Measurements from ENCODE around the gene MELTF. TPM values are rescaled to one million over a fixed set of nuclear protein-coding genes. Genes with fewer than 3 reads are reported as not detected.

The MELTF gene
- total and polyA plus RNA-seq, 2 donors (not counting 1 experiment from before 2014, with no cell fraction given): 0.13 to 2.9 TPM

DNA sequence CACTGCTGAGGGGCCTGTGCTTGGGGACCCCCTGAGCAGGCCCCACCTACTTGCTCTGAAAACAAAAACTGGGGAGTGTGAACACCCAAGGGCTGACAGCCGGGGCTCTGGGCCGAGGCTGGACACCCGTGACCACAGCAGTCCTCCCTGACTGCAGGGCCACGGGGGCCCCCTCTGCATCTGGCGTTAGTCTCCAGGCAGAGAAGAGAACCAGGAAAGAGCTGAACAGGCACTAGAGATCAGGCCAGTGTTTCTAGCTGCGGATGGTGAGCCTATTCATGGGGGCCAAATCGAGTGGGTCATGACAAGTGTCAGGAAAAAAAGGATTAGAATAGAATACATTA is 17.1 kb downstream of the MELTF start:
- CTCF ChIA-PET: no interaction called here
- H3K9me3 Mint-ChIP-seq (ENCODE audit: insufficient read depth): no peaks in the 10 kb centered on the region
- ATAC-seq (ENCODE audit: low read depth): no peak
- Histone ChIP-seq H3K9ac (ENCODE audit: low read length) (no peak overlapping the region), H3K27me3 (replicated peaks in 1 of 4; ENCODE audit: control extremely low read depth in 1 of 4, control insufficient read depth in 3 of 4, insufficient read depth in 4 of 4, low read length in 3 of 4) (peaks cover 0 to 6% (median 3%) of the 10 kb centered on the region in 4 experiments), H3K4me3 (ENCODE audit: control extremely low read depth in 1 of 5, extremely low read depth in 1 of 5, insufficient read depth in 1 of 5, low read depth in 2 of 5, low read length in 4 of 5) (no peak overlapping the region), H3K36me3 (replicated peaks in 1 of 2; ENCODE audit: control extremely low read depth in 1 of 2, control insufficient read depth in 1 of 2, extremely low read depth in 1 of 2, insufficient read depth in 2 of 2, low read length in 1 of 2) (no peaks in the 10 kb centered on the region), H2AFZ (ENCODE audit: insufficient read depth, low read depth, low read length, poor library complexity, severe bottlenecking) (no peak overlapping the region), H3K79me2 (ENCODE audit: control insufficient read depth, insufficient read depth, low read length) (no peaks in the 10 kb centered on the region), H3K9me3 (ENCODE audit: control extremely low read depth in 1 of 3, control insufficient read depth in 2 of 3, insufficient read depth in 1 of 3, low read length in 2 of 3) (peaks cover 0 to 3% (median 0%) of the 10 kb centered on the region in 3 donors), H3K4me2 (replicated peaks; ENCODE audit: low read depth, low read length, poor library complexity, severe bottlenecking) (no peak overlapping the region), H4K20me1 (ENCODE audit: control insufficient read depth, insufficient read depth, low read length, poor library complexity, severe bottlenecking) (no peaks in the 10 kb centered on the region), H3K4me1 (ENCODE audit: control insufficient read depth in 2 of 2, insufficient read depth in 2 of 2, low read length in 2 of 2) (no peaks in the 10 kb centered on the region), H3K27ac (ENCODE audit: low read length in 2 of 2) (no peak overlapping the region)
- peaks cover 10% of the 10 kb centered on the region for H3K27me3 Mint-ChIP-seq
- DNase-seq: no peak
- WGBS (ENCODE audit: insufficient coverage): 88% methylated on average over 5 of the region's 7 CpGs
- no peaks in the 10 kb centered on the region for H3K4me1 Mint-ChIP-seq
- intact Hi-C loops (cut with micrococcal nuclease): no loop called here
- no peak for TF ChIP-seq EZH2 (IDR thresholded peaks at IDR 0.05; ENCODE audit: borderline replicate concordance, insufficient read depth, low read depth, low read length, poor library complexity, severe bottlenecking)
- TF ChIP-seq, protein P1, sequence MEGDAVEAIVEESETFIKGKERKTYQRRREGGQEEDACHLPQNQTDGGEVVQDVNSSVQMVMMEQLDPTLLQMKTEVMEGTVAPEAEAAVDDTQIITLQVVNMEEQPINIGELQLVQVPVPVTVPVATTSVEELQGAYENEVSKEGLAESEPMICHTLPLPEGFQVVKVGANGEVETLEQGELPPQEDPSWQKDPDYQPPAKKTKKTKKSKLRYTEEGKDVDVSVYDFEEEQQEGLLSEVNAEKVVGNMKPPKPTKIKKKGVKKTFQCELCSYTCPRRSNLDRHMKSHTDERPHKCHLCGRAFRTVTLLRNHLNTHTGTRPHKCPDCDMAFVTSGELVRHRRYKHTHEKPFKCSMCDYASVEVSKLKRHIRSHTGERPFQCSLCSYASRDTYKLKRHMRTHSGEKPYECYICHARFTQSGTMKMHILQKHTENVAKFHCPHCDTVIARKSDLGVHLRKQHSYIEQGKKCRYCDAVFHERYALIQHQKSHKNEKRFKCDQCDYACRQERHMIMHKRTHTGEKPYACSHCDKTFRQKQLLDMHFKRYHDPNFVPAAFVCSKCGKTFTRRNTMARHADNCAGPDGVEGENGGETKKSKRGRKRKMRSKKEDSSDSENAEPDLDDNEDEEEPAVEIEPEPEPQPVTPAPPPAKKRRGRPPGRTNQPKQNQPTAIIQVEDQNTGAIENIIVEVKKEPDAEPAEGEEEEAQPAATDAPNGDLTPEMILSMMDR (IDR thresholded peaks at IDR 0.05): no peak
- no peak overlapping the region for H3K4me3 Mint-ChIP-seq
- POLR2A ChIA-PET: no interaction called here
- no peak overlapping the region for H3K27ac Mint-ChIP-seq

DNA sequence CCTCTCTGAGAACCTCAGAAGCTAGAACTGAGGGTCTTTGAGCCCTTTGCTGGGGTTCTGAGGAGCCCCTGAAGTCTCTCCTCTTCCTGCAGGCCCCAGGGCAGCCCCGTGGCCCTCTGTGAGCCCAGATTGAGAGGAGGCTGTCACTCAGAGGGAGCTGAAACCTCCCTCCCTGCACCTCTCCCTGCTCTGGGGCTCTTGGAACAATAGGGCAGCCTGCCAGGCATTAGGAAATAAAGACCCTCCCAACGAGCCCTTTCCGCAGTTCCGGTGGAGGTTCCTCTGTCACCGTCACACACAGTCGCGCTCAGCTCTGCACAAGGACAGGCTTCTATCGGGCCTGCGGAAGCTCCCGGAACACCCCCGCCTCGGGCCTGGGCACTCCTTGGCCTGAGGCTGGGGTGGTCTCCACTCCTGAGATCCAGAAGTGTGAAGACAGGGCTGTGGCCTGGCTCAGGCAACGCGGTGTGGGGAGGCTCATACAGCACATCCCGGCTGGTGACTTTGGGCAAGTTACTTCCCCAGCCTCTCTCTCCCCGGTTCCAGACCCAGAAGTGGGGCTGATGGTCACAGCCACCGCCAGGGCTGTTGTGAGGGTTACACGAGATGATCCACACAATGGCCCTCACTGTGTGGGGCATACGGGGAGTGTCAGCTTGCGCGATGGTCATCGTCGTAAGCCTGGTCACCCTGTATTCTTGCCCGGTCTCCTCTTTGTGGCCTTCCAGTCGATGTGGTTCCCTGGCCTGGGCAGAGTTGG is 17.7 kb downstream of the MELTF start:
- ChIA-PET POLR2A (no interaction called here), CTCF (interaction anchor here (1.0 kb wide), 1 partner anchor 42 kb away, joined by 3 read pairs; no protein-coding TSS in a partner anchor)
- H4K20me1 ChIP-seq (ENCODE audit: control insufficient read depth, insufficient read depth, low read length, poor library complexity, severe bottlenecking): no peaks in the 10 kb centered on the region
- H3K36me3 ChIP-seq (replicated peaks in 1 of 2; ENCODE audit: control extremely low read depth in 1 of 2, control insufficient read depth in 1 of 2, extremely low read depth in 1 of 2, insufficient read depth in 2 of 2, low read length in 1 of 2): no peaks in the 10 kb centered on the region
- no peak for TF ChIP-seq EZH2 (IDR thresholded peaks at IDR 0.05; ENCODE audit: borderline replicate concordance, insufficient read depth, low read depth, low read length, poor library complexity, severe bottlenecking)
- TF ChIP-seq, protein P1 (IDR thresholded peaks at IDR 0.05): no peak
- peaks cover 10% of the 10 kb centered on the region for H3K27me3 Mint-ChIP-seq
- H3K4me1 Mint-ChIP-seq: no peaks in the 10 kb centered on the region
- no peak overlapping the region for H3K4me3 Mint-ChIP-seq
- no peaks in the 10 kb centered on the region for H3K79me2 ChIP-seq (ENCODE audit: control insufficient read depth, insufficient read depth, low read length)
- no peak overlapping the region for H3K9ac ChIP-seq (ENCODE audit: low read length)
- peaks cover 0 to 8% (median 3%) of the 10 kb centered on the region in 4 experiments for H3K27me3 ChIP-seq (replicated peaks in 1 of 4; ENCODE audit: control extremely low read depth in 1 of 4, control insufficient read depth in 3 of 4, insufficient read depth in 4 of 4, low read length in 3 of 4)
- H3K27ac ChIP-seq (ENCODE audit: low read length in 2 of 2): no peak overlapping the region
- peaks cover 0 to 3% (median 0%) of the 10 kb centered on the region in 3 donors for H3K9me3 ChIP-seq (ENCODE audit: control extremely low read depth in 1 of 3, control insufficient read depth in 2 of 3, insufficient read depth in 1 of 3, low read length in 2 of 3)
- H3K27ac Mint-ChIP-seq: no peak overlapping the region
- ATAC-seq (ENCODE audit: low read depth): no peak
- H3K4me2 ChIP-seq (replicated peaks; ENCODE audit: low read depth, low read length, poor library complexity, severe bottlenecking): no peak overlapping the region
- no peak for DNase-seq
- no peak overlapping the region for H2AFZ ChIP-seq (ENCODE audit: insufficient read depth, low read depth, low read length, poor library complexity, severe bottlenecking)
- WGBS (ENCODE audit: insufficient coverage): 97% methylated on average over 25 of the region's 25 CpGs
- no peaks in the 10 kb centered on the region for H3K9me3 Mint-ChIP-seq (ENCODE audit: insufficient read depth)
- no peaks in the 10 kb centered on the region for H3K4me1 ChIP-seq (ENCODE audit: control insufficient read depth in 2 of 2, insufficient read depth in 2 of 2, low read length in 2 of 2)
- no peak overlapping the region for H3K4me3 ChIP-seq (ENCODE audit: control extremely low read depth in 1 of 5, extremely low read depth in 1 of 5, insufficient read depth in 1 of 5, low read depth in 2 of 5, low read length in 4 of 5)
- intact Hi-C loops (cut with micrococcal nuclease): no loop called here
